Hepatocyte (in vitro differentiated cells): Measurements from ENCODE around the gene SLC10A6. TPM values are rescaled to one million over a fixed set of nuclear protein-coding genes. Genes with fewer than 3 reads are reported as not detected.

ENCODE experiments used
- DNase-seq: peaks from one replicate; pipeline ENCODE4 v3.0.0-alpha.2; 2016; ENCODE audit warnings: low spot score
- H2AFZ ChIP-seq: fragments of 200-600 bp; sonication (generic); 2 replicates; pipeline ENCODE4 v1.6.0; 2016; ENCODE audit warnings: antibody characterized with exemption, mild to moderate bottlenecking
- H3K27ac ChIP-seq: fragments of 200-600 bp; sonication (generic); 2 replicates; pipeline ENCODE4 v1.5.1; 2016; ENCODE audit warnings: mild to moderate bottlenecking
- H3K27me3 ChIP-seq: fragments of 200-600 bp; sonication (generic); 2 replicates; pipeline ENCODE4 v1.6.1; 2016
- H3K36me3 ChIP-seq: fragments of 200-600 bp; sonication (generic); replicated peaks from 2 replicates; pipeline ENCODE4 v1.5.1; 2016; ENCODE audit warnings: low read depth; ENCODE audit not compliant: insufficient read depth
- H3K4me1 ChIP-seq: fragments of 200-600 bp; sonication (generic); 2 replicates; pipeline ENCODE4 v1.5.1; 2016; ENCODE audit warnings: mild to moderate bottlenecking, moderate library complexity; ENCODE audit not compliant: insufficient read depth
- H3K4me2 ChIP-seq: fragments of 200-600 bp; sonication (generic); 2 replicates; pipeline ENCODE4 v1.6.0; 2016
- H3K4me3 ChIP-seq: fragments of 200-600 bp; sonication (generic); 2 replicates; pipeline ENCODE4 v1.5.1; 2016; ENCODE audit warnings: mild to moderate bottlenecking
- H3K79me2 ChIP-seq: fragments of 200-600 bp; sonication (generic); 2 replicates; pipeline ENCODE4 v1.6.0; 2017; ENCODE audit warnings: mild to moderate bottlenecking
- H3K9me2 ChIP-seq: fragments of 200-600 bp; sonication (generic); replicated peaks from 2 replicates; pipeline ENCODE4 v1.6.0; 2017; ENCODE audit warnings: mild to moderate bottlenecking; ENCODE audit not compliant: insufficient read depth
- H3K9me3 ChIP-seq: fragments of 200-600 bp; sonication (generic); 2 replicates; pipeline ENCODE4 v1.5.1; 2016; ENCODE audit warnings: low read depth, mild to moderate bottlenecking
- H4K20me1 ChIP-seq: fragments of 200-600 bp; sonication (generic); 2 replicates; pipeline ENCODE4 v1.6.0; 2016; ENCODE audit warnings: mild to moderate bottlenecking; ENCODE audit not compliant: insufficient read depth, poor library complexity, severe bottlenecking
- CTCF ChIP-seq: fragments of 200-600 bp; sonication (generic); IDR thresholded peaks from 2 replicates; pipeline ENCODE4 v1.5.1; 2016; ENCODE audit warnings: antibody characterized with exemption, mild to moderate bottlenecking; ENCODE audit not compliant: poor library complexity
- EZH2 ChIP-seq: fragments of 200-600 bp; sonication (generic); IDR thresholded peaks from 2 replicates; pipeline ENCODE4 v1.6.1; 2016; ENCODE audit warnings: antibody characterized with exemption, mild to moderate bottlenecking, borderline replicate concordance
- EZH2phosphoT487 ChIP-seq: fragments of 200-600 bp; sonication (generic); IDR thresholded peaks from one replicate; pipeline ENCODE4 v1.6.1; 2018; ENCODE audit warnings: antibody characterized with exemption, mild to moderate bottlenecking, low read depth, moderate library complexity; ENCODE audit not compliant: unreplicated experiment, severe bottlenecking
- WGBS: methylation state at CpG from one replicate; pipeline ENCODE4 v1.1.6; 2016; ENCODE audit warnings: low lambda C conversion rate; ENCODE audit errors: missing lambda C conversion rate; 5-methylcytosine and 5-hydroxymethylcytosine counted together
- polyA plus RNA-seq: library from polyadenylated mRNA; unstranded; fragments of >200 nt; fragmentation: Nextera tagmentation; extraction: Ambion mirVana; gene quantifications from 2 replicates; pipeline ENCODE4 v1.2.1, GENCODE V29; 2016
- total RNA-seq: library from RNA; depleted of rRNA; stranded (reverse); fragments of >200 nt; gene quantifications from 2 replicates; pipeline ENCODE4 v1.2.3, GENCODE V29; 2014

Gene SLC10A6
- total and polyA plus RNA-seq, 2 experiments from 2014 or later = 0.10 TPM; not detected in 1

GRCh38 chr4:86825511-86825910, 23.7 kb downstream of the SLC10A6 start:
- TF ChIP-seq EZH2 = no peak
- TF ChIP-seq EZH2phosphoT487 = no peak
- TF ChIP-seq CTCF = no peak
- H3K27ac ChIP-seq = no peak overlapping the region
- no peaks in the 10 kb centered on the region for H3K9me2 ChIP-seq
- no peak overlapping the region for H3K4me3 ChIP-seq
- H3K4me1 ChIP-seq = no peaks in the 10 kb centered on the region
- no peaks in the 10 kb centered on the region for H3K27me3 ChIP-seq
- H4K20me1 ChIP-seq = no peaks in the 10 kb centered on the region
- H2AFZ ChIP-seq = no peak overlapping the region
- no peaks in the 10 kb centered on the region for H3K36me3 ChIP-seq
- no peak overlapping the region for H3K4me2 ChIP-seq
- WGBS = 64% methylated on average over 3 of the region's 3 CpGs
- H3K79me2 ChIP-seq = no peaks in the 10 kb centered on the region
- no peaks in the 10 kb centered on the region for H3K9me3 ChIP-seq
- DNase-seq = no peak

- WGBS = 93% methylated on average over 2 of the region's 2 CpGs
- no peak for TF ChIP-seq CTCF
- TF ChIP-seq EZH2 = no peak
- no peak for TF ChIP-seq EZH2phosphoT487
- H3K9me3 ChIP-seq = no peaks in the 10 kb centered on the region
- H2AFZ ChIP-seq = no peak overlapping the region
- no peak overlapping the region for H3K27ac ChIP-seq
- no peak for DNase-seq
- no peak overlapping the region for H3K4me2 ChIP-seq
- H3K9me2 ChIP-seq = no peaks in the 10 kb centered on the region
- H3K36me3 ChIP-seq = no peaks in the 10 kb centered on the region
- no peaks in the 10 kb centered on the region for H3K27me3 ChIP-seq
- H3K4me3 ChIP-seq = no peak overlapping the region
- no peaks in the 10 kb centered on the region for H3K79me2 ChIP-seq
- no peaks in the 10 kb centered on the region for H4K20me1 ChIP-seq
- peaks cover 8% of the 10 kb centered on the region for H3K4me1 ChIP-seq
Observed at GRCh38 chr4:86822136-86822535, 27.0 kb downstream of the SLC10A6 start.

GRCh38 chr4:86821151-86821550, 28.0 kb downstream of the SLC10A6 start:
- Histone ChIP-seq H3K9me3 (no peaks in the 10 kb centered on the region), H3K4me3 (no peak overlapping the region), H2AFZ (no peak overlapping the region), H4K20me1 (no peaks in the 10 kb centered on the region), H3K27me3 (no peaks in the 10 kb centered on the region), H3K4me2 (no peak overlapping the region), H3K4me1 (peaks cover 18% of the 10 kb centered on the region), H3K36me3 (no peaks in the 10 kb centered on the region), H3K9me2 (no peaks in the 10 kb centered on the region), H3K27ac (no peak overlapping the region), H3K79me2 (no peaks in the 10 kb centered on the region)
- WGBS = 85% methylated on average over 1 of the region's 1 CpG
- no peak for TF ChIP-seq EZH2phosphoT487
- TF ChIP-seq EZH2 = no peak
- TF ChIP-seq CTCF = no peak
- DNase-seq = no peak

- no peak for DNase-seq
- TF ChIP-seq EZH2 = no peak
- TF ChIP-seq EZH2phosphoT487 = no peak
- no peak for TF ChIP-seq CTCF
- Histone ChIP-seq H3K4me3 (no peak overlapping the region), H3K27me3 (no peaks in the 10 kb centered on the region), H3K9me2 (no peaks in the 10 kb centered on the region), H2AFZ (no peak overlapping the region), H3K9me3 (peaks cover 6% of the 10 kb centered on the region), H3K4me1 (peaks cover 20% of the 10 kb centered on the region), H3K4me2 (no peak overlapping the region), H3K36me3 (no peaks in the 10 kb centered on the region), H4K20me1 (no peaks in the 10 kb centered on the region), H3K27ac (no peak overlapping the region), H3K79me2 (no peaks in the 10 kb centered on the region)
- 95% methylated on average over 7 of the region's 7 CpGs for WGBS
Observed at GRCh38 chr4:86819561-86819960, 29.6 kb downstream of the SLC10A6 start.
